HepG2 (cell line): ENCODE measurements around the gene SLC7A4. TPM values are rescaled to one million over a fixed set of nuclear protein-coding genes. Genes with fewer than 3 reads are reported as not detected.

Experiments used
- IRX3 ChIP-seq: sonication (generic); formaldehyde crosslinking; IDR thresholded peaks from 2 replicates; pipeline ENCODE4 v1.8.1; 2023; ENCODE audit warnings: mild to moderate bottlenecking, low read depth, missing genetic modification reagents, borderline replicate concordance
- SKIL ChIP-seq: sonication (generic); formaldehyde crosslinking; IDR thresholded peaks from 2 replicates; pipeline ENCODE4 v1.8.0; 2022; ENCODE audit warnings: missing genetic modification reagents, mild to moderate bottlenecking, moderate library complexity, borderline replicate concordance
- SMAD3 ChIP-seq: sonication (generic); formaldehyde crosslinking; IDR thresholded peaks from 2 replicates; pipeline ENCODE4 v1.4.0; 2020; ENCODE audit warnings: missing genetic modification reagents
- SP1 ChIP-seq, 2 experiments: fragments of 450-650 bp in 1 of 2; sonication (generic) in 1 of 2; formaldehyde crosslinking in 1 of 2; IDR thresholded peaks; 2 replicates each; pipeline versions ENCODE4 v1.4.0 to v1.6.1; 2016 to 2020; ENCODE audit warnings: missing genetic modification reagents in 1 of 2
- TEF ChIP-seq: sonication (generic); formaldehyde crosslinking; IDR thresholded peaks from 2 replicates; pipeline ENCODE4 v1.5.0; 2020; ENCODE audit warnings: missing genetic modification reagents
- ZBTB2 ChIP-seq: sonication (generic); formaldehyde crosslinking; IDR thresholded peaks from 2 replicates; pipeline ENCODE4 v1.8.0; 2022; ENCODE audit warnings: low read depth, missing genetic modification reagents
- ZC3H4 ChIP-seq: sonication (generic); formaldehyde crosslinking; IDR thresholded peaks from 2 replicates; pipeline ENCODE4 v1.4.0; 2020; ENCODE audit warnings: missing genetic modification reagents, borderline replicate concordance
- ZFP62 ChIP-seq: sonication (generic); formaldehyde crosslinking; IDR thresholded peaks from 2 replicates; pipeline ENCODE4 v1.4.0; 2020; ENCODE audit warnings: missing genetic modification reagents
- ZNF17 ChIP-seq: sonication (generic); formaldehyde crosslinking; IDR thresholded peaks from 2 replicates; pipeline ENCODE4 v1.5.0; 2020; ENCODE audit warnings: mild to moderate bottlenecking, missing genetic modification reagents
- ZNF20 ChIP-seq: sonication (generic); formaldehyde crosslinking; IDR thresholded peaks from 2 replicates; pipeline ENCODE4 v1.4.0; 2020; ENCODE audit warnings: mild to moderate bottlenecking, moderate library complexity, missing genetic modification reagents
- ZNF318 ChIP-seq: sonication (generic); formaldehyde crosslinking; IDR thresholded peaks from 2 replicates; pipeline ENCODE4 v1.4.0; 2020; ENCODE audit warnings: mild to moderate bottlenecking, missing genetic modification reagents
- polyA plus RNA-seq, 8 experiments: library from polyadenylated mRNA; depleted of rRNA in 3 of 8; stranded (reverse) in 7 of 8; unstranded in 1 of 8; fragments of >200 nt; fragmentation: Illumina TruSeq in 4 of 8; extraction: Trizol in 4 of 8; gene quantifications; 2 replicates each; pipeline versions ENCODE4 v1.2.1 to v1.2.3, GENCODE V29; 2011 to 2016; ENCODE audit warnings: low read depth in 4 of 8, missing spikeins in 1 of 8, mixed read lengths in 1 of 8; ENCODE audit not compliant: insufficient read depth in 1 of 8
- total RNA-seq, 5 experiments: library from RNA; depleted of rRNA; stranded (reverse); fragments of >200 nt; fragmentation: Illumina TruSeq; extraction: Trizol; gene quantifications; 2 replicates each; pipeline ENCODE4 v1.2.3, GENCODE V29; 2016; ENCODE audit warnings: low read depth in 1 of 5

SLC7A4 gene
- total and polyA plus RNA-seq, 2 of the 13 experiments (the other 11 are each of a cell fraction or from before 2014, with no cell fraction given) = not detected

GRCh38 chr22:21032868-21033688 is 717 bp upstream of the SLC7A4 start (continued):
- TF ChIP-seq ZNF318 (CRISPR knock-in tag) (no peak), IRX3 (CRISPR knock-in tag) (no peak), SKIL (no peak), ZNF20 (CRISPR knock-in tag) (no peak), ZC3H4 (CRISPR knock-in tag) (no peak), SMAD3 (CRISPR knock-in tag) (no peak), ZFP62 (CRISPR knock-in tag) (no peak), SP1 (IDR thresholded peaks at IDR 0.05) (no peak), SP1 (CRISPR knock-in tag; IDR thresholded peaks at IDR 0.05) (no peak), ZNF17 (CRISPR knock-in tag) (no peak), ZBTB2 (CRISPR knock-in tag) (no peak), TEF (CRISPR knock-in tag) (no peak)
- TF ChIP-seq, all 625 proteins: peak for 0
